HCEC 1CT (cell line): ENCODE results near the gene PLEKHA7.

ENCODE experiments used
- DNase-seq: peaks from one replicate; pipeline ENCODE4 v3.0.0-alpha.2; 2017

The PLEKHA7 gene

DNA sequence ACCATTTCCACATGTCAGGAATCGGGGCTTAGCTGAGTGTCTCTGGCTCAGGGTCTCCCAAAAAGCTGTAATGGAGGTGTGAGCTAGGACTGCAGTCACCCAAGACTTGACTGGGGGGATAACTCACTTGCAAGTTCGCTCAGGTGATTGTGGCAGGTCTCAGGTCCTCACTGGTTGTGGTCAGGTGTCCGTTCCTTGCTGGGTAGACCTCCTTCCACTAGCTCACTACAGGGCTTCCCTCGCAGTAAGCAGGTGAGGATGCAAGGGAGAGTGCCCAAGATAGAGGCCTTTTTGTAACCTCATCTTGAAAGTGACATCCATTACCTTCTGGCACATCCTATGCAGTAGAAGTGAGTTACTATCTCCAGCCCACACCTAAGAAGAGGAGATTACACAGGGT is 246.3 kb downstream of the PLEKHA7 start:
- DNase-seq = no peak

DNA sequence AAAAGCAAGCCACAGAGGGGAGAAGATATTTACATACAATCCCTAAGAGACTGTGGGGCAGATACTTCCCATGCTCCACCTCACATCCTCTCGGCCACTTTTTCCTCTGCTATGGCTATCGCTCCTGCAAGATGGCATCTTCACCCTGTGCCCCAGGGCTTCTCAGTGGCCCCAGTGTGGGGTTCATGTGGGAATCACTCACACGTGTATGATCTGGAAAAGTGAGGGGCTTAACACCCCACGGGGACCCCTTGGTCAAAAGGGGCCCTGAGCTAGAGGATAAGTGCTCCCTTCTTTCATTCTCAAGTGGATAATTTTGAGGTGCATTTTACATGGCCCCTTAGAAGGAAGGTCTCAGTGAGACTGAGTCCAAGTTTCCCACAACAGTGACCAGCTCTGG is 247.1 kb downstream of the PLEKHA7 start:
- DNase-seq = no peak

DNA sequence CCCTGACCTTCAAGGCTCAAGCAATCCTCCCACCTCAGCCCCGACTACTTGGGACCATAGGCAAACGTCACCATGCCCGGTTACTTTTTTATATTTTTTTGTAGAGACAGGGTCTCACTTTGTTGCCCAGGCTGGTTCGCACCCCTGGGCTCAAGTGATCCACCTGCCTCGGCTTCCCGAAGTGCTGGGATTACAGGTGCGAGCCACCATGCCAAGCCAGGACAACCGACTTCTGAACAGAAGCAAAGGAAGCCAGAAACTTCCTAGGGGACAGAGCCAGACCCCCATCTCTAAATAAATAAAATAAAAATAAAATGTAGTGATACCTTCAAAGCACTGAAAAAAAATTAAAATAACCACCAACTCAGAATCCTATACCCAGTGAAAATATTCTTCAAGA is 249.3 kb downstream of the PLEKHA7 start:
- DNase-seq = no peak

DNA sequence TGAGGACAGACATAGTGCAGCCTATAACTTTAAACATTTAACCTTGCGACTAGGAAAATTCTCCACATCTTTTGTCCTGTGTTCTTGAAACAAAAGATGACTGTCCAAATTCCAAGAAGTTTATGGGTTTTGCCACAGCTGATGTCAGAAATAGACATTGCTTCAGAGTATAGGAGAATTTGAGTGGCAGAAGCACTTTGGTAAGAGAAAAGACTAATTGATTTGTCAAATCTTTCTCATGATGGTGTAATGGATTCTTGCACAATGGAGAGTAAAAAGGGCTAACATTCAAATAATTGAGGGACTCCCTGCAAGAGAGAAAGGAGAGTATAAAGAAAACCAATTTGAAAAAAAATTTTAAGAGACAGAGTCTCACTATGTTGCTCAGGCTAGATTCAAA is 250.5 kb downstream of the PLEKHA7 start:
- DNase-seq = no peak

DNA sequence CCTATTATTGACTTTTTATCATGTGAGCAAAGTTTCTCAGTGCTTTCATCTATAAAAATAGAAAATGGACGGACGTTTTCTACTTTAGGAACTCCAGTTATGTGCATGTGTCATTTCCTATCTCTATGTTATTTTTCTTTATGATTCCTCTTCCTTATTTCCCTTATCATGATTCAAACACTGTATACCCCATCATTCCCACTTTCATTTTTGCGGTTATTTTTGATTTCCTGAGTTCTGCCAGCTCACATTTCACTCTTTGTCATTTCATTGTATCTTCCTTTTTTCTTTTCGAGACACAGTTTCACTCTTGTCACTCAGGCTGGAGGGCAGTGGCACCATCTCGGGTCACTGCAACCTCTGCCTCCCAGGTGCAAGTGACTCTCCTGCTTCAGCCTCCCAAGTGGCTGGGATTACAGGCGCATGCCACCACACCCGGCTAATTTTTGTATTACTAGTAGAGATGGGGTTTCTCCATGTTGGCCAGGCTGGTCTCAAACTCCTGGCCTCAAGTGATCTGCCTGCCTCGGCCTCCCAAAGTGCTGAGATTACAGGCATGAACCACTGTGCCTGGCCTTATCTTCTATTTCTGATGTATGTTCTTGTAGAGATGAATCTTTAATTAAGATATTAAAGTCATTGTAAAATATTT is 254.2 kb downstream of the PLEKHA7 start:
- no peak for DNase-seq

DNA sequence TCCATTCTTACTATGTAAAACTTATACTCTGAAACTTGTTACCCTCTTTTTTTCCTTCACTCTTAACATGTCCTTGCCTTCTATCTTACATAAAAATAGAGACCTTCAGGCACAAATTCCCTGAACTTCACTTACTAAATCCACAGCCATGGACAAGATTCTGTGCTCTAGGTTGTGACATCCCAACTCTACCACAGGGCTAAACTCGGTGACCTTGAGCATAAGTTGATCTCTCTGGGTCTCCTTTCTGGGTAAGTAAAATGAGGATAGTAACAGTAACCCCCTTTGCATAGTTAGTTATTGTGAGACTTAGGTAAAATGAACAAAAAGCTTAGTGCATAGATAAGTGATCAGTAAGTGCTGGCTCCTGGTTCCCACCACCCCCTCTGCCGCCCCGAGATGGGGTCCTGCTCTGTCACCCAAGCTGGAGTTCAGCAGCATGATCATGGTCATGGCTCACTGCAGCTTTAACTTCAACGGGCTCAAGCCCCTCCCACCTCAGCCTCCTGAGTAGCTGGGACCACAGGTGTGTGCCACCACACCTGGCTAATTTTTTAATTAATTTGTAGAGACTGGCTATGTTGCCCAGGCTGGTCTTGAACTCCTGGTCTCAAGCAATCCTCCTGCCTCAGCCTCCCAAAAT is 255.7 kb downstream of the PLEKHA7 start:
- no peak for DNase-seq

DNA sequence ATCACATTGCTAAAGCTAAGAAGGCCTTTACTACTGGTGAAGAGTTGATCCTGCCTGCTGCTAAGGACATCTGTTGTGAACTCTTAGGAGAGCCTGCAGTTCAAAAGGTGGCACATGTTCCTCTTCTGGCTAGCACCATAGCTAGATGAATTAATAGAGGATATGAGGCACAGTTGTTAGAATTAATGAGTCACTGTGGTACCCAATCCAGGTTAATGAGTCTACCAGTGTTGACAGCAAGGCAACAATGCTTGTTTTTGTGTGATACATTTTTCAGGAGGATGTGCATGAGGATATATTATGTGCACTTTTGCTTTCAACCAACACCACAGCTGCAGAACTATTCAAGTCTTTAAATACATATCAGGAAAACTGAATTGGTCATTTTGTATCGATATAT is 263.8 kb downstream of the PLEKHA7 start:
- DNase-seq = no peak

DNA sequence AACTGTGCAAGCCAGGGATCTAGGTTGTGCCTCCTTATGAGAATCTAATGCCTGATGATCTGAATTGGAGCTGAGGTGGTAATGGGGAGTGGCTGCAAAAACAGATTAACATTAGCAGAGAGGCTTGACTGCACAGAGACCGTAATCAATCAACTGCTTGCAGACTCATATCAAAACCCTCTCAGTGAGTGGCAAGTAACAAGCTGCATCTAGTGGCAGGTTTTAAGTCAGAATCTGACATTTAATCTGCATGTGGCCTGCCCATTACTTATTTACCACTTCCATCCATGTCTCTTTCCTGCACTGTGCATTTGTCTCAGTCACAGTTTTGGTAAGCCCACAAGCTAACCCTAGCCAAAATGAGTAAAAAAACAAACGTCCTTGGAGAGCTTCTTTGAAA is 264.5 kb downstream of the PLEKHA7 start:
- no peak for DNase-seq

DNA sequence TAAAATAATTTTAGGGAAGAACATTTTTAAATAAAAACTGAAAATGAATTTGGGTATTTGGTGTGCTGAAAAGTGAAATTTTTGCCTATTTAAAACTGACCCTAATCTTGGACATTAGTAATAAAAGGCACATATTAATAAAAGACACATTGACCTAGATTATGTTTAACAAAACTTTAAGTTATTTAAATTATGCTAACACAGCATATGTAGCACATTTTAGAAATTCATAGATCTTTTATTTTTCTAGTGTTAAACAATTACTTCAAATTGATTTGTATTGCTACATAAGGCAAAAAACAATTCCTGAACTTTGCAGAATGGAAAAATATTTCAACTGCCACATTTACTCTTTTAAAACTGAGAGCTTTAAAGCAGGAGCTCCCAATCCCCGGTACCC is 265.1 kb downstream of the PLEKHA7 start:
- DNase-seq = no peak

DNA sequence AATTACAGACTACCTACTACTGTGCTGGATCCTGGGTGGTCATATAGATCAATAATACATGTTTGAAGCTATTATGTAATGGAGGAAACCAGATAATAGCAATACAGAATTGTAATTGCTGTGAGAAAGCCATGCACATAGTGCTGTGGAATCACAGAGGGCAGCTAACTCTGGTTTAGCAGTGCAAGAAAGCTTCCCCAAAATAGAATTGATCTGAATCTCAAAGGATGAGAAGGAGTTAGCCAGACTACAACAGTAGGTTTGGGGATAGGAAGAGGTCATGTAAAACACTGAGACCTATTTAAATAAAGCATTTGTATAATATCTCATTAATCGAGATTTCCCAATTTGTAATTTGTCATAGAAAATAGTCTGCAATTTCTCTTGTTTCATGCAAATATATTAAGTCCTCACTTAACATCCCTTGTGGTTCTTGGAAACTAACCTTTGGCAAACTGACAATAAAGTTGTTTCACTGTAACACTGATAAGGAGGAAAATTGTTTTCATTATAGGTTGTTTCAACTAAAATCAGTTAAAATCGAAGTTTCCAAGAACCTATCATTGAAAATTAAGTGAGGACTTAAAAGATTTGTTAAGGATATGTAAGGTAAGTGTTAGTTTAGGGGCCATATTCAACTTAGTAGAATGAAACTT is 268.1 kb downstream of the PLEKHA7 start:
- no peak for DNase-seq

DNA sequence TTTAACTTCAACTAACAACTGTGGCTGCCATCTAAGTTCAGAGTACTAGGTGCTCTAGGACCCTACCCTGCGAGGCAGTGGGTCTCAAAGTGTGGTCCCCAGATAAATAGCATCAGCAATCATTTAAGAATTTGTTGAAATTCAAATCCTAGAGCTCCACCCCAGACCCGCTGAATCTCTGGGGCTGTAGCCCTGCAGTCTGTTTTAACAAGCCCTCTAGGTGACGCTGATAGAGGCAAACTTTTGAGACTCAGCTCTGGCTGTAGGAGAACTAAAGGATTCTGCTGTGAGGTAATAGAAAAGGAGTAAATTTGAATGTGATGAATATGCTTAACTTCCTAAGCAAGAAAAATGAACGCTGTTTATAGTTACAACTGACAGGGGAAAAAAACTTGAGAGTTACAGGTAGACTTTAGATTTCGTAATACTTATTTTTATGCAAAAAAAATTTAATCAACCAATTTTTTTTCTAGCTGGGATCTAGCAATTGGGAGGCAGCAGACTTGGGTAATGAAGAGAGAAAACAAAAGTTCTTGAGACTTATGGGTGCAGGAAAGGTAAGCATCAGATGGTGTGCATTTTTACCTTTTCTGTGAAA is 270.0 kb downstream of the PLEKHA7 start:
- no peak for DNase-seq

DNA sequence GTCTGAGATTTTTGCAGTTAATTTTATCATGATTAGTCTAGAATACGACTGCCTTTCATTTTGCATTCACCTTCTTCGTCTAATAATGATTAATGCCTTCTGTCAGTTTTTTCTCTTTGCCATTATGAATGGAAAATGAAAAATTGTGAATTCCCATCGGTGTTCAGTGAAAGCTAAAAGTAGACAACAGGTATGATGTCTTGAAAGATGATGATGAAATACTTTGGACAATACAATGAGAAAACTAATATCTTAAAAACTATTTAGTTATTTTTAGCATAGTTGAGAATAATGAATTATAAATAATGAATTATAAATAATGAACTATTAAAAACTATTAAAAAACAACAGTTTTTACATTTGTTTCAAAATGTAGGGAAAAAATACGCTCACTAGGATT is 270.7 kb downstream of the PLEKHA7 start:
- DNase-seq = no peak

DNA sequence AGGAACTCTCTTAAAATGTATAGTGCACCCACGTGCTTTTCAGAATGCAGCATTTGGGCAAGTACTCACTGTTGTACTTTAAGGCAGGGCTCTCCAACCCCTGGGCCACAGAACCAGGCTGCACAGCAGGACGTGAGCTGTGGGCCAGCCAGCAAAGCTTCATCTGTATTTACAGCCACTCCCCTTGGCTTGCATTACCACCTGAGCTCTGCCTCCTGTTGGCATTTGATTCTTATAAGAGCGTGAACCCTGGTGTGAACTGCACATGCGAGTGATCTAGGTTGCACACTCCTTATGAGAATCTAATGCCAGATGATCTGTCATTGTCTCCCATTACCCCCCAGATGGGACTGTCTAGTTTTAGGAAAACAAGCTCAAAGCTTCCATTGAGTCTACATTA is 272.7 kb downstream of the PLEKHA7 start:
- DNase-seq = no peak

DNA sequence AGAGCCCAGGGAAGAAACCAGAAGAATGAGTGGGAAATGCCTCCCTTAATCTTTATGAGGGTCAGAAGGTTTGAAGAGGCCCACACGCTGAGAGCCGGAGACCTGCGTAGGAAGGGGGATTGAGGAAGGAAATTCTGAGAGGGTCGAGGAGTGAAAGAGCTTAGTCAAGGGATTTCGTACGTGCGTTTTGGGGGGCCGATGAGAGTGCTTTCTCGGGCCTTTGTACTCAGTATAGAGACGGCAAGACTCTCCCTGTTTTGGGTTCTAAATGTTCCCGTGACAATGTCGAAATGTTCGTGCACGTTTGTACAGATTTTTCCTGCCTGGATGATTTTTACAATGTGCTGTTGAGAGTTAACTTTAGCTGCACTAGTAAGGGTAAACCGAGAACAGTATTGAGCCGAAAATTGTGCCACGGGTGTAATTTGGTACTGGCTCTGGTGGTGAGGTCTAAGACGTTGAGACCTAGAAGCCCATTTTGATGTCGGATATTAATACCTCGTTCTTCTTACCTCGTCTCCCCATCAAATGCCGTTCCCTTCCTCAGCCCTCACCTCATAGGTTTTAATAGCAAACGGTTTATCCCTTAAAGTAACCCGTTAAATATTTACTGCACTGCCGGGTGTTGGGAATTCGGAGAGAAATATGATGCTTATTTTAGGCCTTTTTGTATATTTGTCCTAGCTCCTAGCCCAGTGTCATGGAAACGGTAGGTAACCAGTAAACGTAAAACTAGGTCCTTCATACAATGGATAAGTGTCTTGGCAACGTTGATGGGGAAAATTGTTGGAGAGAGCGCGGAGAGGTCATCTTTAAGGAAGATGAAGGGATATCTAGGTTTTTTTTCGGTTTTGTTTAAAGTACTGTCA is 275.0 kb downstream of the PLEKHA7 start:
- peak; percentile 7 for DNase-seq

DNA sequence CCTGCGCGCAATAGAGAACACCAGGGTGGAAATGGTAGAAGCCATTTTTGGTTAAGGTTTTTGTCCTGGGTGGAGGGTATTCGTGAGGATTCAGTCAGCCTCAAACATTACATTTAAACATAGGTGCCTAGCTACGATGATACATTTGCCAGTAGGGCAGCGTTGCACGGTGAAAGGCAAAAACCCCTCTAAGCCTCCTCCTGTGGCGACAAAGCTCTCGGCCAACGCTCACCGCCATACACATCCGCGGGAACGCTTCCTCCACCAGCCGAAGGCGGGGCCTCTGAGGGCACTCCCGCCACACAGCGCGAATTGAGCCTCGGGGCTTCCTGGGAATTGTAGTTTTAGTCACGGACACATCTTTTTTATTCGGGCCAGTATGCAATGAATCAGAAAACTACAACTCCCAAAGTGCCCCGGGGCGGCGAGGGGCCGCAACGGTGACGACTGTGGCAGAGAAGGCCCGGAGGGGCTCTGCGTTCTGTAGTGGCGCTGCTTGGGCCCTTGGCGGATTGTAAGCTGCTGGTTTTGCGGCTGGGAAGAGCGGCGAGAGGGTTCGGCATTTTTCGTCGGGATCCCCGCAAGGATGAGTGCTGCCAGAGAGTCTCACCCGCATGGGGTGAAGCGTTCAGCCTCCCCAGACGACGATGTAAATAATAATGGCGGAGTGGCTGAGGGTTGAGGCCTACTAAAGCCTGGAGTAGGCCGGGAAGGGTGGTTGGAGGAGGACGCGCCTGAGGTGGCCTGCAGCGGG is 275.8 kb downstream of the PLEKHA7 start, which contains the start of gene C11orf58:
Gene C11orf58 (plus strand): TSS at position 455 of the 754 bp plus-strand sequence. CDS start 132 bp downstream, at position 587.
- DNase-seq = peak; percentile 94

DNA sequence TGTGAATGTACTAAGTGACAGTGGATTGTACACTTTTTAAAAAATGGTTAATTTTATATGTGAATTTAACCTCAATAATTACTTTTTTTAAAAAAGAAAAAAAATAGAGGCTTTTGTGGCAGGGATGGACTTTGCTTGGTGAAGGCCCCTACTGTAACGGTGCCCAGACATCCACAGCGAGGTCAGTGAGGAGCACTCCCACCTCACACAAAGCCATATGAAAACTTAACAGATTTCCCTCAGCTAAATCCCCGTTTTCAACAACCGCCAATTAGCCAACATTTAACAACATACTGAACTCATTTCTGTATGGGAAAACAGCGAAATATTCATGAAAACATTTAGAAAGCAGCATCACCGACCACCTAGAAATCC is 276.4 kb downstream of the PLEKHA7 start:
- no peak for DNase-seq
